Vagina (tissue), 2 donors: ENCODE measurements around the gene STOML1.

Experiments used
- POLR2AphosphoS5 ChIP-seq, 2 donors: sonication (generic); formaldehyde crosslinking; IDR thresholded peaks; one replicate each; pipeline ENCODE4 v1.9.0; 2017; ENCODE audit warnings: antibody characterized with exemption in 2 of 2, mild to moderate bottlenecking in 2 of 2, low read depth in 1 of 2; ENCODE audit not compliant: insufficient read depth in 1 of 2
- TF ChIP-seq, protein P1 (sequence below), 3 experiments: fragments of 450-650 bp in 2 of 3; fragments of 200-600 bp in 1 of 3; sonication (generic) in 1 of 3; IDR thresholded peaks; one replicate each; pipeline ENCODE4 v1.5.1; 2017 to 2019; ENCODE audit warnings: antibody characterized with exemption in 3 of 3, mild to moderate bottlenecking in 2 of 3, moderate library complexity in 2 of 3

- TF ChIP-seq, protein P1, sequence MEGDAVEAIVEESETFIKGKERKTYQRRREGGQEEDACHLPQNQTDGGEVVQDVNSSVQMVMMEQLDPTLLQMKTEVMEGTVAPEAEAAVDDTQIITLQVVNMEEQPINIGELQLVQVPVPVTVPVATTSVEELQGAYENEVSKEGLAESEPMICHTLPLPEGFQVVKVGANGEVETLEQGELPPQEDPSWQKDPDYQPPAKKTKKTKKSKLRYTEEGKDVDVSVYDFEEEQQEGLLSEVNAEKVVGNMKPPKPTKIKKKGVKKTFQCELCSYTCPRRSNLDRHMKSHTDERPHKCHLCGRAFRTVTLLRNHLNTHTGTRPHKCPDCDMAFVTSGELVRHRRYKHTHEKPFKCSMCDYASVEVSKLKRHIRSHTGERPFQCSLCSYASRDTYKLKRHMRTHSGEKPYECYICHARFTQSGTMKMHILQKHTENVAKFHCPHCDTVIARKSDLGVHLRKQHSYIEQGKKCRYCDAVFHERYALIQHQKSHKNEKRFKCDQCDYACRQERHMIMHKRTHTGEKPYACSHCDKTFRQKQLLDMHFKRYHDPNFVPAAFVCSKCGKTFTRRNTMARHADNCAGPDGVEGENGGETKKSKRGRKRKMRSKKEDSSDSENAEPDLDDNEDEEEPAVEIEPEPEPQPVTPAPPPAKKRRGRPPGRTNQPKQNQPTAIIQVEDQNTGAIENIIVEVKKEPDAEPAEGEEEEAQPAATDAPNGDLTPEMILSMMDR (IDR thresholded peaks at IDR 0.05), result no peak
- TF ChIP-seq POLR2AphosphoS5 (IDR thresholded peaks at IDR 0.05; ENCODE audit: insufficient read depth in 1 of 2, low read depth in 1 of 2), result no peak
These were observed 3.6 kb downstream of the STOML1 start for GRCh38 chr15:73988445-73988969.
